Measurements from ENCODE around the gene POTEF.

DNA sequence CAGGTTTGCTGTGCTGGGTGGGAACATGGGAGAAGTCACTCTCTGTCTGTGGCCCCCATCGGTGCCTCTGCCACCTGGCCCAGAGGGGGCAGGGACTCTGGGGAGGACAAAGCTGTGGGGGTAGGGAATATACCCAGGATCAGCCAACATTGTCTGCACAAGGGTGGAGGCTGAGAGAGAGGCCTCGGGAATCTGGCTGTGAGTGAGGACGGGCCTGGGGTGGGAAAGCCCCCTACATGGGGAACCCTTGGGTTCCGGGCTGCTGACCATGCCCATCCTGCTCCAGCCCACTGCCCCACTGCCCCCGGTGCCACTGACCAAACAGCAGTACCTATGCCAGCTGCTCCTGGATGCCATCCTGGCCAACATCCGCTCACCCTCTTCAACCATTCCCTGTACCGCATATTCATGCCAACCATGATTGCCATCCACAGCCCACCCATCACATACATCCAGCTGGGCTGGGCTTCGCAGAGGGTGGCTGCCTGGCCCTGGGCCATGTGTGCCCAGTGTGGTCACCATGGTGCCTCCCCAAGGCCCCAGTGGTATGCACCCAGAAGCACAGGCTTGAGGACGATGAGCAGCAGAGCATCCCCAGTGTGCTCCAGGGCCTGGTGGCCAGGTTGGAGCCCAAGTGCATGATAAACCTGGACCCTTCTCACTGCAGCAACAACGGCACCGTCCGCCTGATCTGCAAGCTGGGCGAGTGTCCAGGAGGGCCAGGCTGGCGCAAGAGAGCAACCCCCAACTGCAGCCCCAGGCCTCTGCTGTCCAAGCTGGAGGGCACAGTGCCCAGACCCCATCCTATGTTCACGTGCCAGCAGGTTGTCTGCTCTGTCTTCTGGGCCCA is 6.9 kb upstream of the POTEF start:
- TF ChIP-seq POLR2AphosphoS5 (IDR thresholded peaks at IDR 0.05; ENCODE audit: insufficient read depth, low read depth, low read length) (no peak), JUN (IDR thresholded peaks at IDR 0.05; ENCODE audit: borderline replicate concordance, insufficient read depth, insufficient read length, low read depth) (no peak), EZH2 (IDR thresholded peaks at IDR 0.05; ENCODE audit: borderline replicate concordance, low read depth, low read length, severe bottlenecking) (no peak), POLR2A (IDR thresholded peaks at IDR 0.05; ENCODE audit: low read depth, low read length) (no peak)
- TF ChIP-seq, protein P1, sequence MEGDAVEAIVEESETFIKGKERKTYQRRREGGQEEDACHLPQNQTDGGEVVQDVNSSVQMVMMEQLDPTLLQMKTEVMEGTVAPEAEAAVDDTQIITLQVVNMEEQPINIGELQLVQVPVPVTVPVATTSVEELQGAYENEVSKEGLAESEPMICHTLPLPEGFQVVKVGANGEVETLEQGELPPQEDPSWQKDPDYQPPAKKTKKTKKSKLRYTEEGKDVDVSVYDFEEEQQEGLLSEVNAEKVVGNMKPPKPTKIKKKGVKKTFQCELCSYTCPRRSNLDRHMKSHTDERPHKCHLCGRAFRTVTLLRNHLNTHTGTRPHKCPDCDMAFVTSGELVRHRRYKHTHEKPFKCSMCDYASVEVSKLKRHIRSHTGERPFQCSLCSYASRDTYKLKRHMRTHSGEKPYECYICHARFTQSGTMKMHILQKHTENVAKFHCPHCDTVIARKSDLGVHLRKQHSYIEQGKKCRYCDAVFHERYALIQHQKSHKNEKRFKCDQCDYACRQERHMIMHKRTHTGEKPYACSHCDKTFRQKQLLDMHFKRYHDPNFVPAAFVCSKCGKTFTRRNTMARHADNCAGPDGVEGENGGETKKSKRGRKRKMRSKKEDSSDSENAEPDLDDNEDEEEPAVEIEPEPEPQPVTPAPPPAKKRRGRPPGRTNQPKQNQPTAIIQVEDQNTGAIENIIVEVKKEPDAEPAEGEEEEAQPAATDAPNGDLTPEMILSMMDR (IDR thresholded peaks at IDR 0.05; ENCODE audit: extremely low read depth in 1 of 2, insufficient read depth in 1 of 2, low read depth in 1 of 2, low read length in 2 of 2) = no peak
